Right kidney (tissue), 1 donor: Measurements from ENCODE around the gene PRKCE.

Experiments used
- DNase-seq: peaks from one replicate; pipeline ENCODE4 v3.0.0-alpha.2; 2016

Gene PRKCE

DNA sequence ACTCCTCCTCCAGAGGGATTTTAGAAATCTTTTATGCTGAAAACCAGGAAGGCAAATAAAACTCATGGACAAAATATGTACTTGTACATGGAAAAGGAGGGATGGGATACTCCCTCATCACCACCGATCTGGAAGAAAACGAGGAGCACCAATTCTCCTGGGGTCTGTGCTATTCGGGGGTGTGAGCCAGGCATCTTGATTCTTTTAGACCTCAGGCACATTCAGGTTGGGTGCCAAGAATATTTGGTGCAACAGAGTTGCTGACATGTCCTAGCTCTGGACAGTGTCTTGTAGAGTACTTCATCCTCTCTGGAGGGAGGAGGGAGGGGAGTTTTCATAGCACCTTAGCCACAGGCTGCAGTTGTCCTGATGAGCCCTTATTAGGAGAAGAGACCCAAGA is 163.0 kb downstream of the PRKCE start:
- DNase-seq, result no peak

DNA sequence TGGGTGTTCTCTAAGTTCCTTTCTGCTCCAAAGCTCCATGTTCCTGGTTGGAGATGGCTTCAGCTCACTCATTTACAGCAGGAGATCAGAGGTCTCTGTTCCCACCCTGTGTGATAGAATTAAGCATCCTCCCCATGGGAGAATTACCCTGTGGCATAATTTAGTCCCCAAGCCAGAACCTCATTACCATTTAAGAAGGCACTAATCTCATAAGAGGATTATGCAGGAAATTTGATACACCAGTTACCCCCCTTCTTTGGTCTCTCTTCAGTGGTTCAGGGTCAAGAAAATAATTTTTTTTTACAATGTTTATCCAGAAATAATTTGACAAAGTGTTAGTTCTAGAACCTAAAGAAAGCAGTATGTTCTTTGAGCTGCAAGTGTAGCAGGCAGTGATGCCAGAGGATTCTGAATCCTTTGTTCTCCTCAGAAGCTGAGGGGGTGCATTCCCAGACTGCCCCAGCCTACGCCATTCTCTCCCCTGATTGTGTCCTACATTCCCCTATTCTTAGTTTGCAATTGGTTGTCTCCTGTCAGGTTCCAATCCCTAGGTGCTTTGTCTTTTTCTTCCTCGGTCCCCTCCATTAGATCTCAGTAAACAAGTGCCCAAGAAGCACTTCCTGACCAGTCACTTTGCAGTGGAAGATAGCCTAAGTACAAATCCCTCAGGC is 163.6 kb downstream of the PRKCE start:
- DNase-seq, result no peak

DNA sequence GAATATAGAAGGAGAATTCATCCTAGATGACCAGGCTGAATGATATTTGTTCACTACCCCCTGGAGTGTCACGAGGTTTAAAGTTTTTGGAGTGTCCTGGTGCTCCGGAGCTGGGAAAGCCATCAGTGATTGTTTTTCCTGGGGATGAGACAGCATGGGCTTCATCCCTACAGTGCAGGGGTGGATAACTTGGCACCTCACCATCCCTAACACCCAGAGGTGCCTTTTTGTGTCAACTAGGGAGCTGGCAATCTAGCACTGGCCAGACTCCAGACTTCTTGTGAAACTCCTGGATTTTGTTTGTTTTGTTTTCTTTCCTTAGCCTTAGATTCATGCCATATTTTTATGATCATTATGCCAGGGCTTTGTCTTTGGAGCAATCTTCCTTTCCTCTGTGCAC is 164.8 kb downstream of the PRKCE start:
- no peak for DNase-seq

DNA sequence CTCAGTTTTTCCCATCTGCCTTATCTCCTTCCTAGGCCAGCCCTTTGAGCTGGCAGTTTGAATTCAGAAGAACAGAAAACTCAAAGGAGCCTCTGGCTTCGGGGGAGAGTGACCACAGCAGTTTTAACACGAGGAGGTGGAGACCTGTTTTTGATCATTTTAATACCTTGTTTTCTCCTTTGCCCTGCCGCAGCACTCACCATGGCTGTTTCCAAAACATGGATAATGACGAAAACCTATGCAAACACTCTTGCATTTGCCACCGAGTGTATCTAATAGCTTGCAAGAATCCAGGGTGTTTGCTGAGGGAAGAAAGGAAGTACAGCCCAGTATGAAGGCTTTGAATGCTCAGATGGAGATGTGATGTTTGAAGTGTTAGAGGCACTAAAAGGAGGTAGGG is 167.1 kb downstream of the PRKCE start:
- DNase-seq, result no peak

DNA sequence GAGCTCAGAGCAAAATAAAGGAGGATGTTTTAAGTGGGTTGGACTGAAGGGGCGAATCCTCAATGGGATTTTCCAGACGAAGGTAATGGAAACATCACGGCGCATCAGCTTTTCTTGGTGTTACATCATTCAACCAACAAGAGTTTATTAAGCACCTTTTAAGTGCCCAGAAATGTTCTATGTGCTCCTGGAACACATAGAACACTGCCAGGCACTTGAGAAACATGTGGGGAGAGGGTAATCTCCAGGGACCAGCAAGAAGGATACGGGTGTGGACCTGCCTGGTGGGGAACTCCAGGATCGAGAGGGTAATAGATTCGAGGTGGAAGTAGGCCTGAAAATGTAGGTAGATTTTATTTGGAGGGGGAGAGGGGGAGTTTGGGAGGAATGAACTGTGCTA is 168.6 kb downstream of the PRKCE start:
- DNase-seq, result no peak

DNA sequence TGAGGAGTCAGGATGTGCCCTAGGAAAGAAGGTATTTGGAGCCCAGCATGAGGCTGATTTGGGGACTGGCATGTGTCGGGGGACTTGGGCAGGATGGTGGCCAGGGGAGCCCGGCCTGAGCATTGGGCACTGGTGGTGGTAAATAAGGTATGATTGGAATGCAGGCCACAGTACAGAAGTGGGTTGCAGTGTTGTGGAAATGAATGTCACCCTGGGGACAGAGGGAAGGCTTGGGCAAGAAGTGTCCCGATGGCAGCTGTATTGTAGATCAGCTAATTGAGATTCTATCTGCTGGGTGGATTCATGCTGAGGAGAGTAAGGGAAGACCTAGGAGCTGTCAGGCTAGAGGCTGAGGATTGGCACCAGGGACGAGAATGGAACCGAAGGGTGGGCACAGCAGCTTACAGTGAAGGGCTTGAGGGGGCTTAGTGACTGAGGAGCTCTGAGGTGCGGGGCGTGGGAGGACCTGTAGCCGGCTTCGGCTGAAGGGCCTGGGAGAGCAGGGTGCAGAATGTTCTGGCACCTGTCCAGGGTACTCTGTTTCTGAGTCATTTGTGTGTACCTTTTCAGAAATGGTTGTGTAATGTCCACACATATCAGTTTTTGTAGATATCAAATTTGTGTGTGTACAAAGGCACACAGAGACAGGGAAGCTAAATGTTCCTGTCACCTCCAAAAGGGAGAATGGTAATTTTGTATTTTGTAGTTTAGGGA is 170.2 kb downstream of the PRKCE start:
- peak; percentile 42 for DNase-seq

DNA sequence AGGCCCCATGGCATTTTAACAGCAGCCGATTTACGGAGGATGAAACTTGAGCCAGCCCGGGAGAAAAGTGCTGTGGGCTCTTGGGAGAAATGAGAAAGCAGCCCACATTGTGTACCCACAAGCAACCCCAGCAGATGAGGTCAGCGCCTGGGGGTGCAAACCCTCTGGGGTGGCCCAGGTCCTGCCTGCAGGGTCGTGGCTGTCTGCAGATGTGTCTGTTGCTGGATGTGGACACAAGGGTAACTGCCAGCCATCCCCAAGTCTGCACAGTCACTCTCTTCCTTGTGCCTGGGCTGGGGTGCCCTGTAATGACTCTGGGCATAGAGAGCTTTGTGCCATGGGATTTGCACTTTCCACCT is 170.8 kb downstream of the PRKCE start:
- no peak for DNase-seq

DNA sequence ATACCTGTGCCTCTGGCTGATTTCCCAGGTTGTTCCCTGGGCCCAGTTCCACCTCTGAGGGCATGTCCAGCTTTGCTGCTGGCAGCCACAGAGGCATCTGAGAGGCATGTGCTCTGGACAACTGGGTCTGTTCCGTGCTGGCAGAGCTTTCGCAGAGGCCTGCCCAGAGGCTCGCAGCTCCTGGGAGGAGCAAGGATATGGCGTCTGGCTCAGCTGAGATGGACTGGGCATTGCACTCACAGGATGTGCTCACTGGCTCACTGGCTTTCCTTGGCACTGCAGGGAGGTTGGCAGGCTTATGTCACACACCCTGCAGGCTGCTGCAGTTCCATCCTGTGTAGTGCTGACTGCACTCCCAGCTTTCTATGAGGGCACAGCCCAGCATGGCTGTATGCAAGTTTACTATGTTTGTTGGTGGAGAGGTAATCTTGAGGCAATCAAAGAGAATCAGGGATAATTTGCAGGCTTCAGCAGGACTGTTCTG is 172.3 kb downstream of the PRKCE start:
- DNase-seq, result no peak

DNA sequence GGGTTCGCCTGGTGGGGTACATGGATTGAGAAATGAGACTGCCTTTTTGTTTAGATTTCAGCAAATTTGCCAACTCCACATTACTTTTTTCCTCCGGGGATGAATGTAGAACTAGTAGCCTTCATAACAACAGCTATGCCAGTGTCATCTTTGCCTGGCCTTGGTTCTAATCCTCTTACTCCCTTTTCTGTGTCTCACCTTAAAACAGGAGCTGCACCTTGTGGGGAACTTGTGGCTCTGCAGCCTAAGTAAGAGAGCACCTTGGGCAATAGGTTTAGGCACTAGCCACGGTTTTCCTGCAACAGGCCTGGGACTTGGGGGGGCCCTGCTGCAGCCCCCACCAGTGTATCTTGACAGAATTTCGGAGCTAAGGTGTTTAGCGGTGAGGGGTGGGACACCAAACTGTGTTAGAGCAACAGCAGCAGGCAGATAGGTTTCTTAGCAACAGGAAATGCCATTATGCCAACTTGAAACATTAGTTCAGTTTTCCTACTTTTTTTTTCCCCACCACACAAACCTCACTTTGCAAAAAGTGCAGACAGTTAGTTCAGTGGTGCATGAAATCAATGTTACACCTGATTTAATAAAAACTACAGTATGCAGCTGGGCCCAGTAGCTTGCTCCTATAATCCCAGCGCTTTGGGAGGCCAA is 173.7 kb downstream of the PRKCE start:
- DNase-seq, result no peak

DNA sequence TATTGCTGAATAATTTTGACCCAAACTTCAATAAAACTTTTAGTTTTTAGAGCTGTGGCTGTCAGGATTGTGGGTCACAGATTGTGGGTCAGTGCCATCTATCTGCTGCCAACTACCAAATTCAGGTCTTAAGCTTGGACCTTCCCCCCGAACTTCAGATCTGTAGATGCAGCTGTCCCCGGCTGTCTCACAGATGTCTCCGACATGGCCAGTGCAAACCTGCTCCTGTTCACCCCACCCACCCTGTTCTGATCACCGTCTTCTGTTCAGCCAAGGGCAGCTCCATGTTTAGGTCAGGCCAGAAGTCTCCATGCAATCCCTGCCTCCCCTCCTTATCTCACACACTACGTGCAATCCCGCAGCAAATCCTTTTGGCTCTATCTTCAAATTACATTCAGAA is 175.0 kb downstream of the PRKCE start:
- DNase-seq, result no peak

DNA sequence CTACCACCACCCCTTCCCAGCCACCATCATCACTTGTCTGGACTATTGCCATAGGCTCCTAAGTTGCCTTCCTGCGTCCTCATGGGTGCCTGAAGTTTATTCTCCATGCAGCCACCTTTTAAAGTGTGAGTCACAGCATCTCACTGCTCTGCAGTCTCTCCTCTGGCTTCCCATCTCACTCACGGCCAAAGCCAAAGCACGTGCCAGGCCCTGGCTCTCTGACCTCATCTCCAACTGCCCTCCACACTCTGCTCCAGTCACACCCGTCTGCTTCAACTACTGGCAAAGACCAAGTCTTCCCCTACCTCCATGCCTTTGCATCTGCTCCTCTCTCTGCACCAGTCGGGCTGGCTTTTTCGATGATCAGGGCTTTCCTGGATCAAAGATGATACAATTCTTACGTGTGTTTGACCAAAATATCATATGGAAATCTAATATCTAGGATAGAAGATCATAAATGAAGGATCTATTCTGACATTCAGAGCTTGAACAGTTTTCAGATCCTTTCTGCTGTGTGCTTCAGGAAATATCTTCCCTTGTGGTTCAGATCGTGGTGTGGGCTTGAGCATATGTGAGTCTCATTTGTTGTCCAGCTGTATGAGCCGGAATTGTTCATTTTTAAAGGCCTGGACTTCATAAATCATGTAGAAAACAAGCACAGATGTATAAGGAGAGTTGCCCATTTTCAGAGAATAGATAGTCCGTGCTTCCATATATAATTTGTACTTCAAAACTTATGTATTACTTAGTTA is 175.6 kb downstream of the PRKCE start:
- DNase-seq, result no peak

DNA sequence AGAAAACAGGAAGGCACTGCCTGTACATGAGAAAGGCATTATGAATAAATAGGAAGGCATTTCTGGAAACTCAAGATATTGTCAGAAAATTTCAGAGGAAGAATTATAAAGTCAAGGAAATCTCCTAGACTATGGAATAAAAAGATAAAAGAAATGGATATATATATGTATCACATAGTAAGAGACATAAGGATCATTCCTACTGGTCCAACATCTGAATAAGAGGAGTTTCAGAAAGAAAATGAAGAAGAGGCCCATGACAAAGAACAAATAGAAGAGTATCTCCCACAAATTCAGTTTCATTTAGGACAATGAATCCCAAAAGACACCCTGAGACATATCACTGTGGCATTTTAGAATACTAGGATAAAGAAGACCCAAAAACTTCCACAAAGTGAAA is 178.8 kb downstream of the PRKCE start:
- DNase-seq, result no peak

DNA sequence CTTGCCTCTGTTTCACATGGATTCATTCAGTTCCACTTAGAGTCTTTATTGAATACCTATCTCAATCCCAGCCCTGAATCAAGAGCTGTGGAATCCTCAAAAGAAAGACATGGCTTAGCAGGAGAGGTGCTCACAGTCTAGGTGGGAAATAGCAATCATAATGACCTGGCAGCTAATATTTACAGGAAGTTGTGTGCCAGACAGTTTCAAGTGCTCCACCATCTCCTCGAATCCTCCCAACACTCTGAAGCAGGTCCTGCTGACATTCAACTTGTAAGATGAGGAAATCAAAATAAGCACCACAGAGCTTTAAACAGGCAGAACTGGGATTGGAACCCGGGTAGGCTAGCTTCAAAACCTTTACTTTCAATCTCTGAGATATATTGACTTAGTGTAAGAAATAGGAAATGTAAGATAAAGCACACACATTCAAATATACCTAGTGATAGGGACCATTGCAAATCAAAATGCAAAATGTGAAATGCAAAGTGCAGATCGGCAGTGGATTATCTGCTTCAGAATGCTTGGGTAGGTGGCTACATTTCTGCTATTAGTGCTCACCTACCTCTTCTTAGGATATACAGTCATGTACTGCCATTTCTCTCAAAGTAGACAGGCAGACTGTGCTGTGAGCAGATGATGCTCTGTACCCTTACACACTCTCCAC is 182.0 kb downstream of the PRKCE start:
- DNase-seq, result no peak

DNA sequence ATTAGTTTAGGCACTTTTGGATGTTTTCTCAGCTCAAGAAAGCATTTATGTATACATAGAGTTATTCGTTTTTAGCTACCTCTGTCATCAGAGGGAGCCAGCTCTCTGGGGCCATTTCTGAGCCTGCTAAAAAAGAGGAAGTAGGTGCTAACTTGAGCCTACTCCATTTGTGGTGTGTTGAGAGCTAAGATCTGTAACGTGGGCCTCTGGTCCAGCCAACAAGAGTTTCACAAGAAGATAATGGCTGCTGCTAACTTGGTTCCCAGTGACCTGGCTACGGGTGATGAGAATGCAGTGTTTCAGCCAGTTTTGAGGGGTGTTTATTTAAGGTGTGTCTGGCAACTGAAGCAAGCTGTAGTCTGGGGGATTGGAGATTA is 182.5 kb downstream of the PRKCE start:
- no peak for DNase-seq

DNA sequence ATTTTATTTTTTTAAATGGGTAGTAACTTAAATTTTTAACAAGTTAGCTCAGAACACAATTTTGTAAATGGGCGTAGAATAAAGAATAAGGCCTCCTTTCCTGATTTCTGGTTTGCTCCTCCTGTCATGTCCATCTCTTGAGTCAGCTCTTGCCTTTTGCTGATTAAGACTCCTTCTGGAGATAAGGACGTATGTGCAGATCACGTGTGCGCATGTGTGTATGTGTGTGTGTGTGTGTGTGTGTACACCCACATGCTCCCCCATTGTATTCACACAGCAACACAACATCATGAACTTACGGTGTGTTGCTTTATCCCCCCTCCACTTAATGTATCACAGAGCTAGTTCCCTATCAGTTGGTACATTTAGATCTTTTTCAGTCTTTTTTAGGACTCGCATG is 182.9 kb downstream of the PRKCE start:
- no peak for DNase-seq

DNA sequence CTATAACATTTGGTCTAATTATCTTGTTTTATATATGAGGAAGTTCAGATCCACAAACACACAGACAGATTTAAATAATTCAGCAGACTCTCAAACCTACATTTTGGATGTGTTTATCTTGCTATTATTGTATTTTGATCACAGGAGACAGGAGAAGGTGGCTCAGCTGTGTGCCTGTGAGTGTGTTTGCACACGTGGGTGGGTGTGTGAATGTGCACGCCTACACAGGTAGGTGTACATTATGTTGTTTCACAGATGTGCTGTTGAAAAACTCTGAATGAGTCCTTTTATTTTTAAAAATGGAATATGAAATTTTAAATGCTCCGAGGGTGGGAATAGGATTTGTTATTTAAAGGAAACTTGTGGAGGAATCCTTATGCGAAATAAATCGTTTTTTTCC is 183.4 kb downstream of the PRKCE start:
- no peak for DNase-seq

DNA sequence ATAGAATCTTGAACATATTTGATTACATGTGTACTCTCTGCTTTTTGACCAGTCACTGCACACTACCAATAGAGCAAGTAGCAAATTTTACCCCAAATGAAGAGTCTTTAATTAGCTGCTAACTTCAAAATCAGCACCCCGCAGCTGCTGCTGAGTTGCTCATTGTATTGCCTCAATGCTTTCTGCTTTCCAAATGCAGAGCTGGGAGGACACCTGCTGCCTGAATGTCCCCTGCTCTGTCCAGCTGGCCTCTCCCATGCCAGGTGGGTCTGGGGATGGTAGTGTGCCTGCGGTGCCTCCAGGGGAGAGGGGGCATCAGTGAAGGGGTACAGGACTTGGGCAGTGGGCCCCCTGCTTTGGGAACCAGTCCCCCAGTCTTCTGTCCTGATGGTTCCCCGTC is 184.8 kb downstream of the PRKCE start:
- DNase-seq, result no peak

DNA sequence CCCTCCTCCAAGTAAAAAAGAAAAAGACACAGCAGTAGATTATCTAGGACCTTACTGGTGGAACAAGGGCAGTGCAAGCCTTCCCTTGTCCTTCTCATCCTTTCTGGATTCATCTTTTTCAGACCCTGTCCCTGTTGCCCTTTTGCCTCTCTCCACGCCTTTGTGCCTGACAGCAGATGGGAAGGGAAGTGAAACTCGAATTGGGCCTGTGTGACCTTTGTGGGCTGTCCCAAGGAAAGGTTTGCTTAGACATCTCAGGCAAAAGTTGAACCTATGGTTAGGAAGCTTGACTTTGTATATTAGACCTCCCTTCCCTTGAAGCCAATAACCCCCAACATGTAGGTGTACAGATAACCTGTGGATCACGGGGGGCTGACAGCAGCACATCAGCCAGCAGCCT is 185.3 kb downstream of the PRKCE start:
- no peak for DNase-seq

DNA sequence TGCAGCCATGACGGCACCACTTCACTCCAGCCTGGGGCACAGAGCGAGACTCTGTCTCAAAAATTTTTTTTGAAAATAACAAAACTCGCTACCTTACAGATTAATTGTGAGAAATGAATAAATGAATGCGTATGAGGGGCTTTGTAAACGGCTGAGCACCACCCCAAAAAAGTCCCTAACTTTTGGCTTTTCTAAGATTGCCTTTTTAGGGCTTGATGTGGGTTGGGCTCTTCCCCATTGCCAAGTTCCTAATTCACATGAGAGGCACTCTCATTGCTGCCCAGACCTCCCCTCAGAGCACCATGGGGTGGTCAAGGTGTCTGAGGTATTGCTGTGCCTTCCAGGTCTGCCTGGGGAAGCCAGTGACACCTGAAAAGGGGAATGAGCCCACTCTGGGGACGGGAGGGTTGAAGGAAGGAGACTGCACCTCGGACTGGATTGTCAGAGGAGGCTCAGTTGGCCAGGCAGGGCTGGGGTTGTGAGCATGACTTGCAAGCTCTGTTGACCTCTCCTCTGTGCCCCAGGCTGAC is 186.4 kb downstream of the PRKCE start:
- DNase-seq, result no peak

DNA sequence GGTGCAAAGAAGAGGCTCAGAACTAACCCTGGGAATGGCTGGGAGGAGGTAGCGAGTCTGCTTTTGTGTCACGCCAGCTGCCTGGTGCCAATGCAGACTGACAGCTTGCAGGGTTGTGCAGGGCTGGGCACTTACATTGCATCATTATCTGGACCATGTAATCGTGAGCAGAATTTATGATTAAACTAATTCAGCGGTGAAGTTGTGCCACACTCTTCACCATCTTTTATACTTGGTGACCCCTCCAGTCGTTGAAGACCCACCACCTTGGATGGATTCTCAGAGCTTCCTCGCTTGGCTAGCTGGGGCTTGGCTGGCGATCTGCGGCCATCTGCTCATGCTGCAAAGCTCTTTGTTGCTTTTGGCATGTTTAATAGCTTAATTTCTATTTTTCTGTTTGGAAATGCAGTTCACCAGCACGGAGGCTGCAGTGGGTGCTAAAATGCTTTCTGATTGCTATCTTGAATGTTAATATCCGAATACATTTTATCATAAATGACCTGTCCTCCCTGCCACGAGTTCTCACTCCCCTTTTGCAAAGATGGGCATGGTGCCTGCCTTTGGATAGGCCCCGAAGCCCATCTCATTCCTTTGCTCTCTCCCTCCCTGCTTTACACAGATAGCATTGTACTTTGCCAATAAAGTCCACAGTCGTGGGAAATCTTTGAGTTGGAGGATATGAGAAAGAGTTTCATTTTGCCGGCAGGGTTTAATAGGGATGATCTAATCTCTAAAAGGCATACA is 188.2 kb downstream of the PRKCE start:
- DNase-seq, result no peak

DNA sequence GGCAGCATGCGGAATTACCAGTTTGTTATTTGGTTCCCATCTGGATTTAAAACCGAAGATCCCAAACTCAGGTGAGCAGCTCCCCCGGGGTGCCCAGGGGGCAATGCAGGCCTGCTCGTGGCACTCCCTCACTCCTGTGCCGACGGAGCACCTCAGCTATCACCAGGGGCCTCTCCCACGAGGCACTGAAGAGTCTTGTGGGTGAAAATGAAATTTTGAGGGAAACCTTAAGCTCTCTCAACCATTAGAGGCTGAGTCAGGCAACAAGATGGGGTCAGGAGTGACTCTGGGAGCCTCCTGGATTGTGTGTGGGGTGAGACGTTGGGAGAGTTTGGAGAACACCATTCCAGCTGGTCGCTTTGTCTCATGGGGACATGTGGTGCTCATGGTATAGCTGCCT is 189.0 kb downstream of the PRKCE start:
- no peak for DNase-seq
